Dendritic cell treated with granulocyte-macrophage colony-stimulating factor and Interleukin-4, amounts not matched to agents 40 ng/mL and 50 ng/mL, for 4 days (primary cell): ENCODE measurements around the gene KHDRBS1.
"Not testable (repeated sequence)": the region's sequence is repeated elsewhere in the genome, so short reads cannot be mapped to it uniquely, and the experiment has no call there.

Experiments
- H3K27ac Mint-ChIP-seq: one replicate; pipeline ENCODE4 v1.8.0; 2022; ENCODE audit warnings: mild to moderate bottlenecking, mixed read lengths
- H3K27me3 Mint-ChIP-seq: one replicate; pipeline ENCODE4 v1.8.0; 2022; ENCODE audit warnings: mild to moderate bottlenecking, mixed read lengths
- H3K36me3 Mint-ChIP-seq: one replicate; pipeline ENCODE4 v1.8.0; 2022; ENCODE audit warnings: low read depth, mixed read lengths
- H3K4me1 Mint-ChIP-seq: one replicate; pipeline ENCODE4 v1.8.0; 2022; ENCODE audit warnings: low read depth, mixed read lengths
- H3K4me3 Mint-ChIP-seq: one replicate; pipeline ENCODE4 v1.8.0; 2022; ENCODE audit warnings: mild to moderate bottlenecking, moderate library complexity, mixed read lengths
- H3K9me3 Mint-ChIP-seq: one replicate; pipeline ENCODE4 v1.8.0; 2022; ENCODE audit warnings: mixed read lengths
- intact Hi-C: fragments of 100-400 bp; cut with micrococcal nuclease; formaldehyde crosslinking; loops from one replicate; pipeline ENCODE4 v1.15.0; 2022

Gene KHDRBS1

DNA sequence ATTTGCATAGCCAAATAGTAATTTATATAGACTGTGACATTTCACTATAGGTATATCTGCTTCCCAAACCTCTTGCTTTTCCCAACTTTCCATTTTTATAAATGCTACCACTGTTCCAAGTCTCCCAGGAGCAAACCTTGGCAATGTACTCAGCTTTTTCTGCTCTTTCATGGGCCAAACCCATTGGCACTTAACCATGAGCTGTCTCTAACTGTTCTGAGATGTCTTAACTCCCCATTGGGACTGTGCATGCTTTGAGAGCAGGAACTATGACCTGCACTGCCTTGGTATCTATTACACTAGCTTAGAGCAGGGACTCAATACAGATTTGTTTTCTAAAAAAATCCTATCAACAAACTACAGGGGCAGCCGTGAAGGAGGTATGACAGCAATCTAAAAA is 22.5 kb upstream of the KHDRBS1 start:
- Mint-ChIP-seq H3K9me3 (no peaks in the 10 kb centered on the region), H3K4me3 (no peak overlapping the region), H3K27me3 (no peaks in the 10 kb centered on the region), H3K27ac (no peak overlapping the region), H3K4me1 (no peaks in the 10 kb centered on the region), H3K36me3 (no peaks in the 10 kb centered on the region)
- intact Hi-C loops, result no loop called here

- H3K27ac Mint-ChIP-seq, result no peak overlapping the region
- H3K4me3 Mint-ChIP-seq, result no peak overlapping the region
- no peaks in the 10 kb centered on the region for H3K36me3 Mint-ChIP-seq
- intact Hi-C loops, result no loop called here
- H3K27me3 Mint-ChIP-seq, result no peaks in the 10 kb centered on the region
- no peaks in the 10 kb centered on the region for H3K4me1 Mint-ChIP-seq
- H3K9me3 Mint-ChIP-seq, result no peaks in the 10 kb centered on the region
These were observed 18.4 kb upstream of the KHDRBS1 start for GRCh38 chr1:31995263-31995662.

- H3K27ac Mint-ChIP-seq, result not testable (repeated sequence)
These were observed 17.5 kb upstream of the KHDRBS1 start for GRCh38 chr1:31996121-31996520.

GRCh38 chr1:32001863-32002262 is 11.8 kb upstream of the KHDRBS1 start:
- intact Hi-C loops, result no loop called here
- no peak overlapping the region for H3K27ac Mint-ChIP-seq
- no peaks in the 10 kb centered on the region for H3K36me3 Mint-ChIP-seq
- H3K4me1 Mint-ChIP-seq, result peaks cover 38% of the 10 kb centered on the region
- H3K4me3 Mint-ChIP-seq, result no peak overlapping the region
- no peaks in the 10 kb centered on the region for H3K9me3 Mint-ChIP-seq
- H3K27me3 Mint-ChIP-seq, result no peaks in the 10 kb centered on the region

More at GRCh38 chr1:31996121-31996520, 17.5 kb upstream of the KHDRBS1 start:
- H3K27me3 Mint-ChIP-seq, H3K36me3 Mint-ChIP-seq, H3K4me1 Mint-ChIP-seq, intact Hi-C loops, H3K4me3 Mint-ChIP-seq, H3K9me3 Mint-ChIP-seq: not testable (repeated sequence)

DNA sequence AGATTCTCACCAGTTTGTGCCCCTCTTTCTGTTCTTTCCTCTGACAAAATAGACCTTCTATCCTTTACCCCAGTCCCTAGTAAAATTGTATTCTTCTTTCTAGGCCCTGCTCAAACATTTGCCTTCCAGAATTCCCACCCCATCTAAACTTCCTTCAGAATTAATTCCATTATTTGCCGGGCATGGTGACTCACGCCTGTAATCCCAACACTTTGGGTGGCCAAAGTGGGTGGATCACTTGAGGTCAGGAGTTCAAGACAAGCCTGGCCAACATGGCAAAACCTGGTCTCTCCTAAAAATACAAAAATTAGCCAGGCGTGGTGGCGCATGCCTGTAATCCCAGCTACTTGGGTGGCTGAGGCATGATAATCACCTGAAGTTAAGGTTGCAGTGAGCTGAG is 11.4 kb upstream of the KHDRBS1 start:
- intact Hi-C loops, H3K9me3 Mint-ChIP-seq, H3K4me3 Mint-ChIP-seq, H3K27ac Mint-ChIP-seq, H3K36me3 Mint-ChIP-seq, H3K27me3 Mint-ChIP-seq: not testable (repeated sequence)
- H3K4me1 Mint-ChIP-seq, result peaks cover 42% of the 10 kb centered on the region

DNA sequence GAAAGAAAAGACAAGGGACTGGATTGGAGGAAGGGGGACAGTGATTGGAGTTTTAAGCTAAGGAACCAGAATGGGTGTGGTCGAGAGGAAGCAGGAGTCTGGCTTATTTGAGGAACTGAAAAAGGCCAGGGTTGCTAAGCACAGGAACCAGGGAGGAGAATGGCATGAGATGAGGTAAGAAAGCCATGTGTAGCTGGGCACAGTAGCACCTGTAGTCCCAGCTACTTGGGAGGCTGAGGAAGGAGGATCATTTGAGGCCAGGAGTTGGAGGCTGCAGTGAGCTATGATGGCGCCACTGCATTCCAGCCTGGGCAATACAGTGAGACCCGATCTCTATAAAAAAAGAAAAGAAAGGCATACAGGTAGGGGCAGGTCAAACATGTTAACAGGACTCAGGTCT is 8.1 kb upstream of the KHDRBS1 start:
- no peak overlapping the region for H3K4me3 Mint-ChIP-seq

GRCh38 chr1:32007591-32007940 is 6.1 kb upstream of the KHDRBS1 start:
- intact Hi-C loops, result no loop called here
- peaks cover 66% of the 10 kb centered on the region for H3K4me1 Mint-ChIP-seq
- no peaks in the 10 kb centered on the region for H3K27me3 Mint-ChIP-seq
- no peaks in the 10 kb centered on the region for H3K36me3 Mint-ChIP-seq
- H3K27ac Mint-ChIP-seq, result peak overlapping the region; percentile 59
- no peak overlapping the region for H3K4me3 Mint-ChIP-seq
- H3K9me3 Mint-ChIP-seq, result no peaks in the 10 kb centered on the region

More for the DNA sequence above, 8.1 kb upstream of the KHDRBS1 start:
- intact Hi-C loops, result no loop called here
- Mint-ChIP-seq H3K9me3 (no peaks in the 10 kb centered on the region), H3K4me1 (peaks cover 64% of the 10 kb centered on the region), H3K27ac (peak overlapping the region; percentile 70), H3K27me3 (no peaks in the 10 kb centered on the region), H3K36me3 (no peaks in the 10 kb centered on the region)

DNA sequence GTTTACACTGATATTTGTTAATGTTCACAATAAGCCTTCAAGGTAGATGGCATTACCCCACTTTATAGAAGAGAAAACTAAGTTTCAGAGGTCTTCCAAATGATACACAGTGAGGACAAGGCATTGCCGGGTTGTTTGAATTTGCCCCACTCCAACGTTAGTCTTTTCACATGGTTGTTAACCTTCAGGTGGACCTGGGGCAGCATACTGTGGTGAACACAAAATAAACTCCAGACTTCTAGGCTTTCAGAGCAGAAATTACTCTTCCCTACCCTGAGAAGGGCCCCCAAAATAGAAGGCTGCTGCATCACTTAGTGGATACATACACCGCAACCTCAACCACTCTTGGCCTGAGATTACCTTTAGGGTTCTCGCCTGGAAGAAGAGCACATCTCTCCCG is 3.4 kb upstream of the KHDRBS1 start:
- peaks cover 11% of the 10 kb centered on the region for H3K36me3 Mint-ChIP-seq
- H3K27ac Mint-ChIP-seq, result no peak overlapping the region
- no peaks in the 10 kb centered on the region for H3K9me3 Mint-ChIP-seq
- peaks cover 57% of the 10 kb centered on the region for H3K4me1 Mint-ChIP-seq
- no peak overlapping the region for H3K4me3 Mint-ChIP-seq
- intact Hi-C loops, result no loop called here
- H3K27me3 Mint-ChIP-seq, result no peaks in the 10 kb centered on the region

GRCh38 chr1:32012709-32013385 is 821 bp upstream of the KHDRBS1 start:
- H3K27ac Mint-ChIP-seq, result peak overlapping the region; percentile 93
- H3K9me3 Mint-ChIP-seq, result no peaks in the 10 kb centered on the region

DNA sequence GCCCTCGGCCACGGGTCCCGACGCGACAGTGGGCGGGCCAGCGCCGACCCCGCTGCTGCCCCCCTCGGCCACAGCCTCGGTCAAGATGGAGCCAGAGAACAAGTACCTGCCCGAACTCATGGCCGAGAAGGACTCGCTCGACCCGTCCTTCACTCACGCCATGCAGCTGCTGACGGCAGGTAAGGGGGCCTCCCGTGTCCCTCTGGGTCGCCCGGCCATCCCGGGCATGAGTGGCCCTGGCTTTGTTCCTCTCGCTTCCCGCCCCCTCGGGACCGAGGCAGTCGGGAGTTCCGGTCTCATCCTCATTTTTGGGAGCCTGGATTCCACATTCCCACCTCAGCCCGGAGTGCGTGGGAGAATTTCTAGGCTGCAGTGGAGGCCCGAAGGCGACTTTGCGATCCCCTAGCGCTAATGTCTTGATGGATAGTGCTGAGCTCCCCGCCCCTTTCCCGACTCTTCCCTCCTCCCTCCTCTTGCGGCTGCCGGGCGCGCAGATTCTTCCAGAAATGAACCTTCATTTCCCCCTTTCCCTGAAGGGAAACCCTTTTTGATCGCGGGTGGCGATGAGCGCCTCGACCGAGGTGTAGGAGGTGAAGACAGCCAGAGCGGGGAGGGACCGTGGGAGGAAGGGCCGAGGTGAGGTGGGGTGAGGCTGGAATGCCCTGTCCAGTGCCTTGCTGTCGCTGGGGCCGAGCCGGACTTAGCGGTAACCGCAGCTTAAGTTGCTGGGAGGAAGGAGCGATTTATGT is 705 bp downstream of the KHDRBS1 start:
- Mint-ChIP-seq H3K36me3 (peaks cover 43% of the 10 kb centered on the region), H3K27me3 (no peaks in the 10 kb centered on the region), H3K27ac (peak overlapping the region; percentile 93), H3K4me3 (peak overlapping the region; percentile 94), H3K9me3 (no peaks in the 10 kb centered on the region), H3K4me1 (peaks cover 54% of the 10 kb centered on the region)
- intact Hi-C loops, result no loop called here

More at GRCh38 chr1:32012709-32013385, 821 bp upstream of the KHDRBS1 start:
- Mint-ChIP-seq H3K4me1 (peaks cover 54% of the 10 kb centered on the region), H3K36me3 (peaks cover 34% of the 10 kb centered on the region), H3K4me3 (peak overlapping the region; percentile 94), H3K27me3 (no peaks in the 10 kb centered on the region)
- intact Hi-C loops, result no loop called here

DNA sequence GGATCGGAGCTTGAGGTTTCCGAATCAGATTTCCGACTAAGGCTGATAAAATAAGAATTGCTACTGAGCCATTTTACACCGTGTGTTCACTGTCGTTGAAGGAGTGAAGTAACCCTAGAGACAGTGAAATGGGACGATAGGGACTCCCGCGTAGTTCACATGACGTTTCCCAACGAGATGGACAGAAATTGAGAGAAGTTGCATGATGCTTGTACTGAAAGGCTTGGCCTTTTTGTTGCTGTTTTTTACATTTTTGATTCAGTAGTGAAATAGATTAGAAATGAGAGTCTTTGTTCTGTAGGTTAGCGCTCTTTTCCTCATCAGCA is 1.2 kb downstream of the KHDRBS1 start:
- Mint-ChIP-seq H3K4me3 (peak overlapping the region; percentile 94), H3K27me3 (no peaks in the 10 kb centered on the region), H3K9me3 (no peaks in the 10 kb centered on the region), H3K27ac (peak overlapping the region; percentile 93), H3K4me1 (peaks cover 56% of the 10 kb centered on the region), H3K36me3 (peaks cover 43% of the 10 kb centered on the region)
- intact Hi-C loops, result no loop called here

GRCh38 chr1:32020339-32020738 is 6.7 kb downstream of the KHDRBS1 start:
- Mint-ChIP-seq H3K4me3 (peak overlapping the region; percentile 57), H3K4me1 (peaks cover 58% of the 10 kb centered on the region), H3K27ac (peak overlapping the region; percentile 65), H3K27me3 (no peaks in the 10 kb centered on the region), H3K9me3 (no peaks in the 10 kb centered on the region), H3K36me3 (peaks cover 65% of the 10 kb centered on the region)
- intact Hi-C loops, result no loop called here

- H3K27me3 Mint-ChIP-seq, H3K9me3 Mint-ChIP-seq, H3K4me3 Mint-ChIP-seq, intact Hi-C loops: not testable (repeated sequence)
- H3K27ac Mint-ChIP-seq, result peak overlapping the region; percentile 32
- H3K4me1 Mint-ChIP-seq, result peaks cover 46% of the 10 kb centered on the region
- peaks cover 61% of the 10 kb centered on the region for H3K36me3 Mint-ChIP-seq
These were observed 7.9 kb downstream of the KHDRBS1 start for GRCh38 chr1:32021574-32022018.

DNA sequence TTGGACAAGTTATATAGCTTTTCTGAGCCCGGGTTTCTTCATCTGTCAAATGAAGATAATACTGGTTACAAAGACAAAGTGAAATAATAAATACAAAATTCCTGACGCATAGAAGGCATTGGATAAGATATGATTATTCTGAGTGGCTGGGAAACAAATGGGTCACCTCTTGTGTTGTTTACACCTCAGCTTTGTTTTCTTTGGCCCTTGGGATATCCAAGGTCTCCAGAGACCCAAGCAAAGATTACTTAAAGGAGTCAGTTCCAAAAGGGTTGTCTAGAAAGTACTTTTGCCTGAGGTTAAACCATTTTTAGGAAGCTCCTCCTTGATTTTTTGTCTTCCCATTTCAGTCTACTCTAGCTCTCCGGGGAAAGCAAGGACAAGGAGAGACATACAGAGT is 9.7 kb downstream of the KHDRBS1 start:
- H3K4me1 Mint-ChIP-seq, result peaks cover 45% of the 10 kb centered on the region
- no peaks in the 10 kb centered on the region for H3K9me3 Mint-ChIP-seq
- H3K27me3 Mint-ChIP-seq, result no peaks in the 10 kb centered on the region
- intact Hi-C loops, result no loop called here
- H3K4me3 Mint-ChIP-seq, result no peak overlapping the region
- H3K27ac Mint-ChIP-seq, result no peak overlapping the region
- peaks cover 53% of the 10 kb centered on the region for H3K36me3 Mint-ChIP-seq

- no peak overlapping the region for H3K4me3 Mint-ChIP-seq
- H3K27me3 Mint-ChIP-seq, result no peaks in the 10 kb centered on the region
- H3K9me3 Mint-ChIP-seq, result no peaks in the 10 kb centered on the region
- H3K4me1 Mint-ChIP-seq, result peaks cover 28% of the 10 kb centered on the region
- peaks cover 67% of the 10 kb centered on the region for H3K36me3 Mint-ChIP-seq
- intact Hi-C loops, result no loop called here
- H3K27ac Mint-ChIP-seq, result no peak overlapping the region
These were observed 11.8 kb downstream of the KHDRBS1 start for GRCh38 chr1:32025515-32025914.
